SK-N-MC (cell line): ENCODE measurements around the gene FILIP1.

Experiments
- EZH2 ChIP-seq: fragments of 200-600 bp; sonication (generic); IDR thresholded peaks from one replicate; pipeline ENCODE4 v1.6.1; 2017; ENCODE audit warnings: antibody characterized with exemption
- FOXP2 ChIP-seq: optimal IDR thresholded peaks from 2 replicates; pipeline ENCODE3; 2011; ENCODE audit warnings: mild to moderate bottlenecking, moderate library complexity; ENCODE audit not compliant: insufficient read depth; ENCODE audit errors: extremely low read length, control extremely low read depth
- POLR2AphosphoS5 ChIP-seq: IDR thresholded peaks from 2 replicates; pipeline ENCODE4 v1.6.1; 2012; ENCODE audit warnings: mild to moderate bottlenecking, low read depth, low read length, borderline replicate concordance

DNA sequence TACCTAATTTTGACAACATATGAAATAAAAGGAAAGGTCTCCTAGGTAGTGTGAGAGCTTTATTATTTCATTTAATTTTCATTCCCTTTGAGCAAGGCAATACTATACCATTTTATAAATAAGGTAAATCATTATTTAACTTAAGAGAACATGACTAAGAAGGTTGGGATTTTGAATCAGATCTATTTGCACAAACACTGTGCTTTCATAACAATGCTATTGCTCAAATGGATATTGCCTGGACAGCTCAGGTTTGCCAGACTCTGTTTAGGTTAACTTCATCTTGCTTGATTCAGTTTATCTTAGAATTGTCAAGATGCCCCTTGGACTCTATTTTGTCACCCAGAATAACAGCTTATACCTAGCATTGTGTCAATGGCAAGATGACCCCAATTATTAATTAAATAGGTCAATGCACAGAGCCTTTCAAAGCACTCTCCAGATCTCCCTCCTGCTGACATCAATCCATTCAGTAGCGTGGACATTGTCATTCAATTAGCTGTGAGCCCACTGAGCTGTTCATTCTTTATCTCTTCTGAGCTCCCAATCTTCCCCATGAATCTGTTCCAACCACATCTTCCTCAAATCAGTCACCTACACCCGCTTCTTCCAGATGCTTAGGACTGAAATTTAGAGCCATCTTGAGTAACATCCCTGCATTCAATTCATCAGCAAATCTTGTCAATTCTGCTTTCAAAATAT, 166.9 kb downstream of the FILIP1 start:
- no peak for TF ChIP-seq POLR2AphosphoS5
- TF ChIP-seq EZH2 = no peak
- no peak for TF ChIP-seq FOXP2
